HCT116 (cell line): ENCODE data around the gene CYP2U1. TPM values are rescaled to one million over a fixed set of nuclear protein-coding genes. Genes with fewer than 3 reads are reported as not detected.

Experiments
- ATAC-seq: fragments of 200-7000 bp; cut with Tn5 transposase; 2 replicates; pipeline ENCODE4 v1.9.1; 2020; ENCODE audit warnings: mild to moderate bottlenecking, moderate library complexity
- BruUV-seq: library from RNA; stranded (reverse); fragments of 400-500 nt; replicated peaks from 2 replicates; lab custom pipeline; 2021; lab: Mats Ljungman, UMichigan
- CTCF ChIA-PET: fragments of 300-600 bp; sonication (Branson Sonifier 250); formaldehyde crosslinking; loops from one replicate; lab custom pipeline; 2021; ENCODE audit warnings: antibody characterized with exemption; lab: Charles Lee
- POLR2A ChIA-PET: fragments of 300-600, 350-600 bp; sonication (Branson Sonifier 250); formaldehyde crosslinking; loops from one replicate; lab custom pipeline; 2021; ENCODE audit warnings: antibody characterized with exemption; lab: Charles Lee
- RAD21 ChIA-PET, 2 experiments: fragments of 300-600 bp; sonication (Branson Sonifier 250); formaldehyde crosslinking; loops; one replicate each; lab custom pipeline; 2023; ENCODE audit warnings: low total read pairs in 2 of 2; ENCODE audit not compliant: uncharacterized antibody in 2 of 2, unreplicated experiment in 2 of 2, low non-redundant PET in 1 of 2; lab: Charles Lee
- DNase-seq: peaks from one replicate; pipeline ENCODE4 v3.0.0-alpha.2; 2010; ENCODE audit warnings: low read depth, low spot score
- H2AFZ ChIP-seq: fragments of 200-600 bp; shearing (Covaris generic), sonication (generic); 2 replicates; pipeline ENCODE4 v1.6.1; 2017; ENCODE audit warnings: low read depth, mixed run types, mixed read lengths, antibody characterized with exemption, low read length; ENCODE audit not compliant: poor library complexity, severe bottlenecking
- H3K27ac ChIP-seq: 2 replicates; pipeline ENCODE4 v1.5.1; 2012; ENCODE audit warnings: low read depth, low read length
- H3K27me3 ChIP-seq: fragments of 200-600 bp; sonication (generic); 2 replicates; pipeline ENCODE4 v1.6.1; 2016; ENCODE audit warnings: mixed run types, low read length, mixed read lengths; ENCODE audit not compliant: insufficient read depth
- H3K36me3 ChIP-seq, 2 experiments: fragments of 200-500 bp in 1 of 2; fragments of 200-600 bp in 1 of 2; sonication (Bioruptor generic) in 1 of 2; sonication (generic) in 1 of 2; 2 replicates each; pipeline versions ENCODE4 v1.5.1 to v1.6.1; 2014 to 2016; ENCODE audit warnings: low read length in 2 of 2, inconsistent platforms in 1 of 2, mixed read lengths in 1 of 2, mixed run types in 1 of 2; ENCODE audit not compliant: insufficient read depth in 2 of 2, control insufficient read depth in 1 of 2
- H3K4me1 ChIP-seq, 2 experiments: fragments of 200-600 bp in 1 of 2; sonication (generic) in 1 of 2; 2 replicates each; pipeline versions ENCODE4 v1.5.1 to v1.6.1; 2012 to 2017; ENCODE audit warnings: low read length in 2 of 2, inconsistent platforms in 1 of 2, mild to moderate bottlenecking in 1 of 2, mixed read lengths in 1 of 2, mixed run types in 1 of 2, moderate library complexity in 1 of 2; ENCODE audit not compliant: insufficient read depth in 2 of 2, control insufficient read depth in 1 of 2
- H3K4me2 ChIP-seq: fragments of 200-600 bp; sonication (generic); 2 replicates; pipeline ENCODE4 v1.6.1; 2017; ENCODE audit warnings: mixed run types, low read length, mixed read lengths
- H3K4me3 ChIP-seq, 2 experiments: fragments of 200-600 bp in 1 of 2; sonication (generic) in 1 of 2; replicated peaks in 1 of 2; 2 replicates each; pipeline ENCODE4 v1.5.1; 2011 to 2016; ENCODE audit warnings: low read length in 2 of 2, control low read depth in 1 of 2, low read depth in 1 of 2, mild to moderate bottlenecking in 1 of 2, mixed read lengths in 1 of 2, mixed run types in 1 of 2
- H3K79me2 ChIP-seq: fragments of 200-600 bp; sonication (generic); 2 replicates; pipeline ENCODE4 v1.6.1; 2017; ENCODE audit warnings: mild to moderate bottlenecking, mixed run types, low read length, moderate library complexity, mixed read lengths; ENCODE audit not compliant: insufficient read depth
- H3K9ac ChIP-seq: fragments of 200-600 bp; sonication (generic); 2 replicates; pipeline ENCODE4 v1.6.1; 2016; ENCODE audit warnings: low read length, mixed read lengths
- H3K9me2 ChIP-seq: fragments of 200-600 bp; sonication (generic), shearing (Covaris generic); 2 replicates; pipeline ENCODE4 v1.6.1; 2017; ENCODE audit warnings: mixed run types, mild to moderate bottlenecking, moderate library complexity; ENCODE audit not compliant: insufficient read depth
- H3K9me3 ChIP-seq, 2 experiments: fragments of 200-500 bp in 1 of 2; fragments of 200-600 bp in 1 of 2; sonication (Bioruptor generic) in 1 of 2; sonication (generic) in 1 of 2; 2 replicates each; pipeline ENCODE4 v1.6.1; 2014 to 2017; ENCODE audit warnings: low read length in 2 of 2, mixed read lengths in 2 of 2, inconsistent platforms in 1 of 2, low read depth in 1 of 2, mild to moderate bottlenecking in 1 of 2, mixed run types in 1 of 2, moderate library complexity in 1 of 2; ENCODE audit not compliant: control insufficient read depth in 1 of 2, insufficient read depth in 1 of 2
- H4K20me1 ChIP-seq: fragments of 200-600 bp; sonication (generic), shearing (Covaris generic); 2 replicates; pipeline ENCODE4 v1.6.1; 2017; ENCODE audit warnings: mixed run types, mild to moderate bottlenecking, moderate library complexity; ENCODE audit not compliant: insufficient read depth
- CTCF ChIP-seq, 3 experiments: fragments of 200-600 bp in 1 of 3; sonication (generic) in 1 of 3; IDR thresholded peaks in 2 of 3; conservative IDR thresholded peaks in 1 of 3; 2 replicates each; pipeline ENCODE4 v1.5.1; 2012 to 2017; ENCODE audit warnings: low read depth in 2 of 3, low read length in 2 of 3, antibody characterized with exemption in 1 of 3, borderline replicate concordance in 1 of 3, control low read depth in 1 of 3, mild to moderate bottlenecking in 1 of 3, mixed read lengths in 1 of 3, mixed run types in 1 of 3, moderate library complexity in 1 of 3; ENCODE audit not compliant: insufficient read depth in 1 of 3
- EGR1 ChIP-seq: IDR thresholded peaks from 2 replicates; pipeline ENCODE4 v1.6.1; 2012; ENCODE audit warnings: low read depth
- EZH2phosphoT487 ChIP-seq: fragments of 200-600 bp; IDR thresholded peaks from 2 replicates; pipeline ENCODE4 v1.6.1; 2018; ENCODE audit warnings: antibody characterized with exemption, borderline replicate concordance
- FOSL1 ChIP-seq: IDR thresholded peaks from 2 replicates; pipeline ENCODE4 v1.6.1; 2012; ENCODE audit warnings: low read depth
- JUND ChIP-seq: IDR thresholded peaks from 2 replicates; pipeline ENCODE4 v1.6.1; 2012
- POLR2AphosphoS5 ChIP-seq: IDR thresholded peaks from 2 replicates; pipeline ENCODE4 v1.6.1; 2011; ENCODE audit warnings: mild to moderate bottlenecking, low read depth, low read length, moderate library complexity
- REST ChIP-seq: IDR thresholded peaks from 2 replicates; pipeline ENCODE4 v1.6.1; 2012; ENCODE audit warnings: low read depth
- SP1 ChIP-seq: IDR thresholded peaks from 2 replicates; pipeline ENCODE4 v1.6.1; 2012; ENCODE audit warnings: low read depth
- ZBTB33 ChIP-seq: IDR thresholded peaks from 2 replicates; pipeline ENCODE4 v1.6.1; 2011; ENCODE audit warnings: mild to moderate bottlenecking, low read length, moderate library complexity; ENCODE audit not compliant: insufficient replicate concordance; ENCODE audit errors: extremely low read depth
- ZNF274 ChIP-seq: fragments of 200-500 bp; sonication (Bioruptor generic); IDR thresholded peaks from 2 replicates; pipeline ENCODE4 v1.6.1; 2014; ENCODE audit warnings: mild to moderate bottlenecking, low read depth, low read length, inconsistent platforms
- intact Hi-C: fragments of 100-400 bp; cut with micrococcal nuclease; formaldehyde crosslinking; loops from 2 replicates; pipeline ENCODE4 v1.10.0; 2022
- total RNA-seq: library from RNA; stranded (reverse); gene quantifications from one replicate; pipeline ENCODE4 v1.2.1, GENCODE V29; 2021; ENCODE audit not compliant: unreplicated experiment

CYP2U1 gene
- total RNA-seq, 1 experiment from 2014 or later: 4.0 TPM

GRCh38 chr4:107977482-107977881 lies 46.1 kb downstream of the CYP2U1 start:
- no peaks in the 10 kb centered on the region for H3K79me2 ChIP-seq
- intact Hi-C loops: no loop called here
- CTCF ChIA-PET: no interaction called here

More at GRCh38 chr4:107977482-107977881, 46.1 kb downstream of the CYP2U1 start:
- no peak overlapping the region for H2AFZ ChIP-seq
- DNase-seq: no peak
- H3K27me3 ChIP-seq: no peaks in the 10 kb centered on the region
- no peak for ATAC-seq
- H3K4me2 ChIP-seq: no peak overlapping the region
- ChIA-PET POLR2A (no interaction called here), RAD21 (no interaction called here)
- H3K9ac ChIP-seq: no peak overlapping the region
- no peaks in the 10 kb centered on the region for H3K4me1 ChIP-seq
- no peaks in the 10 kb centered on the region for H3K9me3 ChIP-seq
- no peak overlapping the region for H3K4me3 ChIP-seq
- H3K9me2 ChIP-seq: no peaks in the 10 kb centered on the region
- no peaks in the 10 kb centered on the region for H4K20me1 ChIP-seq
- BruUV-seq: no TSS peak
- TF ChIP-seq EGR1 (no peak), REST (no peak), CTCF (IDR thresholded peaks at IDR 0.05 in 2 of 3, conservative IDR thresholded peaks at IDR 0.05 in 1 of 3; ENCODE audit: borderline replicate concordance in 1 of 3, insufficient read depth in 1 of 3, low read depth in 2 of 3, low read length in 2 of 3) (no peak), JUND (no peak), FOSL1 (no peak), ZNF274 (no peak), ZBTB33 (no peak), SP1 (no peak), EZH2phosphoT487 (no peak), POLR2AphosphoS5 (no peak)
- H3K36me3 ChIP-seq: no peaks in the 10 kb centered on the region
- H3K27ac ChIP-seq: no peak overlapping the region
